IPS-15b (cell line): ENCODE data around the gene ULK4.

Experiments used
- H3K27me3 ChIP-seq: one replicate; pipeline ENCODE4 v1.6.1; 2013; ENCODE audit warnings: low read length; ENCODE audit not compliant: control insufficient read depth, insufficient read depth
- H3K36me3 ChIP-seq: one replicate; pipeline ENCODE4 v1.6.1; 2013; ENCODE audit warnings: low read length; ENCODE audit not compliant: control insufficient read depth, insufficient read depth
- H3K4me1 ChIP-seq: one replicate; pipeline ENCODE4 v1.6.1; 2013; ENCODE audit warnings: mild to moderate bottlenecking, low read length; ENCODE audit not compliant: control insufficient read depth, insufficient read depth
- H3K4me3 ChIP-seq: one replicate; pipeline ENCODE4 v1.5.1; 2013; ENCODE audit warnings: low read depth, low read length
- H3K9ac ChIP-seq: one replicate; pipeline ENCODE4 v1.6.1; 2013; ENCODE audit warnings: low read depth, mild to moderate bottlenecking, low read length
- H3K9me3 ChIP-seq: one replicate; pipeline ENCODE4 v1.6.1; 2013; ENCODE audit warnings: mild to moderate bottlenecking, low read length; ENCODE audit not compliant: control insufficient read depth, insufficient read depth

ULK4 gene

GRCh38 chr3:41961751-41962679 is at the start of gene ULK4:
Gene ULK4, minus strand, starts transcription at chr3:41962103. Its CDS starts 7,344 bp downstream, at chr3:41954759.
- no peaks in the 10 kb centered on the region for H3K9me3 ChIP-seq
- H3K9ac ChIP-seq, result peak within 1 kb of the TSS; percentile 39
- no peaks in the 10 kb centered on the region for H3K27me3 ChIP-seq
- no peaks in the 10 kb centered on the region for H3K36me3 ChIP-seq
- H3K4me3 ChIP-seq, result peak within 1 kb of the TSS; percentile 94
- H3K4me1 ChIP-seq, result peaks cover 3% of the 10 kb centered on the region

- Histone ChIP-seq H3K9me3 (no peaks in the 10 kb centered on the region), H3K4me1 (peaks cover 10% of the 10 kb centered on the region), H3K27me3 (no peaks in the 10 kb centered on the region), H3K4me3 (no peak overlapping the region), H3K36me3 (no peaks in the 10 kb centered on the region), H3K9ac (no peak overlapping the region)
These were observed 48.6 kb upstream of the ULK4 start for GRCh38 chr3:42010530-42010929.

- Histone ChIP-seq H3K9ac (no peak overlapping the region), H3K36me3 (no peaks in the 10 kb centered on the region), H3K4me1 (peaks cover 5% of the 10 kb centered on the region), H3K27me3 (no peaks in the 10 kb centered on the region), H3K9me3 (no peaks in the 10 kb centered on the region), H3K4me3 (no peak overlapping the region)
These were observed 47.6 kb upstream of the ULK4 start for GRCh38 chr3:42009456-42009855.

- H3K4me1 ChIP-seq, result peaks cover 5% of the 10 kb centered on the region
- H3K27me3 ChIP-seq, result no peaks in the 10 kb centered on the region
- no peaks in the 10 kb centered on the region for H3K9me3 ChIP-seq
- no peaks in the 10 kb centered on the region for H3K36me3 ChIP-seq
- no peak overlapping the region for H3K9ac ChIP-seq
- H3K4me3 ChIP-seq, result no peak overlapping the region
These were observed 45.9 kb upstream of the ULK4 start for GRCh38 chr3:42007785-42008184.

GRCh38 chr3:42005401-42005800 is 43.5 kb upstream of the ULK4 start:
- Histone ChIP-seq H3K36me3 (no peaks in the 10 kb centered on the region), H3K27me3 (no peaks in the 10 kb centered on the region), H3K4me3 (no peak overlapping the region), H3K4me1 (no peaks in the 10 kb centered on the region), H3K9ac (no peak overlapping the region), H3K9me3 (no peaks in the 10 kb centered on the region)

- H3K4me3 ChIP-seq, result no peak overlapping the region
- no peaks in the 10 kb centered on the region for H3K36me3 ChIP-seq
- H3K27me3 ChIP-seq, result no peaks in the 10 kb centered on the region
- H3K9ac ChIP-seq, result no peak overlapping the region
- no peaks in the 10 kb centered on the region for H3K4me1 ChIP-seq
- no peaks in the 10 kb centered on the region for H3K9me3 ChIP-seq
These were observed 40.9 kb upstream of the ULK4 start for GRCh38 chr3:42002790-42003189.

- no peaks in the 10 kb centered on the region for H3K4me1 ChIP-seq
- H3K9me3 ChIP-seq, result no peaks in the 10 kb centered on the region
- H3K9ac ChIP-seq, result no peak overlapping the region
- no peak overlapping the region for H3K4me3 ChIP-seq
- no peaks in the 10 kb centered on the region for H3K27me3 ChIP-seq
- no peaks in the 10 kb centered on the region for H3K36me3 ChIP-seq
These were observed 39.9 kb upstream of the ULK4 start for GRCh38 chr3:42001777-42002176.

- Histone ChIP-seq H3K4me1 (no peaks in the 10 kb centered on the region), H3K36me3 (no peaks in the 10 kb centered on the region), H3K9ac (no peak overlapping the region), H3K4me3 (no peak overlapping the region), H3K9me3 (no peaks in the 10 kb centered on the region), H3K27me3 (no peaks in the 10 kb centered on the region)
These were observed 38.0 kb upstream of the ULK4 start for GRCh38 chr3:41999909-42000308.

GRCh38 chr3:41997702-41998550 is 36.0 kb upstream of the ULK4 start:
- H3K36me3 ChIP-seq, result no peaks in the 10 kb centered on the region
- H3K4me1 ChIP-seq, result no peaks in the 10 kb centered on the region
- H3K9ac ChIP-seq, result no peak overlapping the region
- no peaks in the 10 kb centered on the region for H3K27me3 ChIP-seq
- H3K4me3 ChIP-seq, result no peak overlapping the region
- H3K9me3 ChIP-seq, result no peaks in the 10 kb centered on the region

- Histone ChIP-seq H3K9me3 (no peaks in the 10 kb centered on the region), H3K27me3 (no peaks in the 10 kb centered on the region), H3K4me1 (no peaks in the 10 kb centered on the region), H3K4me3 (no peak overlapping the region), H3K36me3 (no peaks in the 10 kb centered on the region), H3K9ac (no peak overlapping the region)
These were observed 29.5 kb upstream of the ULK4 start for GRCh38 chr3:41991437-41991836.

- Histone ChIP-seq H3K27me3 (no peaks in the 10 kb centered on the region), H3K4me1 (no peaks in the 10 kb centered on the region), H3K9ac (no peak overlapping the region), H3K36me3 (no peaks in the 10 kb centered on the region), H3K4me3 (no peak overlapping the region), H3K9me3 (no peaks in the 10 kb centered on the region)
These were observed 27.6 kb upstream of the ULK4 start for GRCh38 chr3:41989518-41989917.
